22Rv1 (cell line): ENCODE results near the gene CACNA1C.

ENCODE experiments used
- H3K27ac ChIP-seq: fragments of 450-650 bp; 2 replicates; pipeline ENCODE4 v1.5.1; 2017
- ZFX ChIP-seq: fragments of 450-650 bp; IDR thresholded peaks from 2 replicates; pipeline ENCODE4 v1.6.1; 2017; ENCODE audit warnings: antibody characterized with exemption, borderline replicate concordance
- TF ChIP-seq, protein P1 (sequence below): fragments of 450-650 bp; IDR thresholded peaks from 2 replicates; pipeline ENCODE4 v1.5.1; 2017; ENCODE audit warnings: mild to moderate bottlenecking

The CACNA1C gene

DNA sequence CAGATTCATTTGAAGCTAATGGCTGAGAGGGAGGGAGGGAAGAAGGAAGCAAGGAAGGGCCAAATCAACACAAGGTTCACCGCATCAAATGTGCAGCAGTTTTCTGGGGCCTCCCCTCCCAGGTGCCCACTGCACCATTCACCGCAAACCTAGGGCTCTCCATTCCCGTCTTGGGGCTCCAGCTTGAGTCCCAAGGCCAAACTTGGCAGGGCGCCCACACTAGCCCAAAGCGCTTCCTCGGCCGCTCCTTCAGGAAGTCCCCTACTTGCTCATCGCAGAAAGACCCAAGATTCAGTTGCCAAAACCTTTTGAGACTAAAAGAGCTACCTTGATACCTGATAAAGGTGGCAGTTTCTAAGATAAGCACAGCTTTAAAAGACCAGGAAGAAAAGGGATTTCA is 601.5 kb downstream of the CACNA1C start:
- TF ChIP-seq, protein P1, sequence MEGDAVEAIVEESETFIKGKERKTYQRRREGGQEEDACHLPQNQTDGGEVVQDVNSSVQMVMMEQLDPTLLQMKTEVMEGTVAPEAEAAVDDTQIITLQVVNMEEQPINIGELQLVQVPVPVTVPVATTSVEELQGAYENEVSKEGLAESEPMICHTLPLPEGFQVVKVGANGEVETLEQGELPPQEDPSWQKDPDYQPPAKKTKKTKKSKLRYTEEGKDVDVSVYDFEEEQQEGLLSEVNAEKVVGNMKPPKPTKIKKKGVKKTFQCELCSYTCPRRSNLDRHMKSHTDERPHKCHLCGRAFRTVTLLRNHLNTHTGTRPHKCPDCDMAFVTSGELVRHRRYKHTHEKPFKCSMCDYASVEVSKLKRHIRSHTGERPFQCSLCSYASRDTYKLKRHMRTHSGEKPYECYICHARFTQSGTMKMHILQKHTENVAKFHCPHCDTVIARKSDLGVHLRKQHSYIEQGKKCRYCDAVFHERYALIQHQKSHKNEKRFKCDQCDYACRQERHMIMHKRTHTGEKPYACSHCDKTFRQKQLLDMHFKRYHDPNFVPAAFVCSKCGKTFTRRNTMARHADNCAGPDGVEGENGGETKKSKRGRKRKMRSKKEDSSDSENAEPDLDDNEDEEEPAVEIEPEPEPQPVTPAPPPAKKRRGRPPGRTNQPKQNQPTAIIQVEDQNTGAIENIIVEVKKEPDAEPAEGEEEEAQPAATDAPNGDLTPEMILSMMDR: no peak
- TF ChIP-seq ZFX: no peak
- no peak overlapping the region for H3K27ac ChIP-seq

DNA sequence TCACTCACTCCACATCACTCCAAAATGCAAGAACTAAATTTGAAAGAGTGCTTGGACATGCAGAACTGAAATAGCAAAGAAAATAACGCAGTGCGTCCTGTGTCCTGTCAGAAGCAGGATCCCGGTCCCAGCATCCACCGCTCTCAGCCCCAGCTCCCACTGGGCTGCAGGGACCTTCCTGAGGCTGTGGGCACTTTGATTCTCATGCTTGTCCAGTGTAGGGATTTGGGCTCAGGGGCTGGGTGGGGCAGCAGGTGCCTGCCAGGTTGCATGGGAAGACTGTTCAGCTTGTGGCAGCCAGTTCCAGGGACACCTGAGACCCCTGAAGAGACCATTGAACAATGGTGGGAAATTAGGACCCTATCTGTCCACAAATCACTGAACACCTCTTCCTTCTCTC is 602.0 kb downstream of the CACNA1C start:
- H3K27ac ChIP-seq: no peak overlapping the region
- TF ChIP-seq ZFX: no peak
- TF ChIP-seq, protein P1: no peak

DNA sequence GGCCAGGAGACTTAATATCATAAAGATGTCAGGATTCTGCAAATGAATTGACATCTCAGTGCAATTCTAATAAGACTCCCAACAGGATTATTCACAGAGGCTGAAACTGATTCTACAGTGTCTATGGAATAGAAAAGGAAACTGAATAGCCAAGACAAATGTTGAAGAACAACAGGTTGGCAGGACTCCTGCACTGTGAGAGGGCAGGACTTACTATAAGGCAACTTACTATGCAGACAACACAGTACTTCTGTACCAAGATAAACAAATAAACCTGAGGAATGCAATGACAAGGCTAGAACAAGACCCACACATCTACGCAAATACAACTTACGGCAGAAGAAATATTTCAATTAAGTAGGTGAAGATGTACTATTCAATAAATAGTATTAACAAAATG is 609.7 kb downstream of the CACNA1C start:
- TF ChIP-seq ZFX: no peak
- TF ChIP-seq, protein P1: no peak

DNA sequence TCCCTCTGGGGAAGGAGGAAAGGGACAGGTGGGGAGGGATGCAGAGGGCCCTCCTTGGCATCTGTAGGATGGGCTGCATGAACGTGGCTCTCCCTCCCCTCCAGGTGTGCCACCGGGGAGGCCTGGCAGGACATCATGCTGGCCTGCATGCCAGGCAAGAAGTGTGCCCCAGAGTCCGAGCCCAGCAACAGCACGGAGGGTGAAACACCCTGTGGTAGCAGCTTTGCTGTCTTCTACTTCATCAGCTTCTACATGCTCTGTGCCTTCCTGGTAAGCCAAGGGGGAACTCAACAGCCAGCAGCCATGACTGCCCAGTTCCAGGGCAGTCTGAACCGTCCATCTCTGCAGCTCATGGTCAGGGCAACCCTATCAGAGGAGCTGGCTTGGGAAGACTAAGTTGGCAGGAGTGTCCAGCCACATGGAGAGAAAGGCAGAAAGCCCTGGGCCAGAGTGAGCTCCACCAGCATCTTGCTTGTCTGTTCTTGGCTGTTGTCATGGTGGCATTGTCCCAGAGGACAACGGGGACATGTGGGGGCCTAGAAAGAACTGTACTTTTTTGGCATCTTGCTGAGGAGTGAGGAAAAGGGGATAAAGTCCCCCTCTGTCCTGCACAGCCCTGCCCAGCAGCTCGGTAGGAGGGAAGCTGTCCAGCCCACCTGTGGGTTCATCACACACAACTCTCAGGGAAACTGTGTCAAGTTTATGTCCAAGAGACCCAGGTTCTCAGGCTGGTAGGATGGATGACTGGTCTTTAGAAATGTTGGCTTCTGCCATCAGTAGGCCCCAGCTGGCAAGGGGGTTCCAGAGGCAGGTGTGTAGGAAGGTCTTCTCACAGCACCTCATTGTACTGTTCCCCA is 612.2 kb downstream of the CACNA1C start:
- H3K27ac ChIP-seq: no peak overlapping the region
- TF ChIP-seq, protein P1: no peak
- TF ChIP-seq ZFX: no peak

More for the DNA sequence above, 609.7 kb downstream of the CACNA1C start:
- no peak overlapping the region for H3K27ac ChIP-seq

DNA sequence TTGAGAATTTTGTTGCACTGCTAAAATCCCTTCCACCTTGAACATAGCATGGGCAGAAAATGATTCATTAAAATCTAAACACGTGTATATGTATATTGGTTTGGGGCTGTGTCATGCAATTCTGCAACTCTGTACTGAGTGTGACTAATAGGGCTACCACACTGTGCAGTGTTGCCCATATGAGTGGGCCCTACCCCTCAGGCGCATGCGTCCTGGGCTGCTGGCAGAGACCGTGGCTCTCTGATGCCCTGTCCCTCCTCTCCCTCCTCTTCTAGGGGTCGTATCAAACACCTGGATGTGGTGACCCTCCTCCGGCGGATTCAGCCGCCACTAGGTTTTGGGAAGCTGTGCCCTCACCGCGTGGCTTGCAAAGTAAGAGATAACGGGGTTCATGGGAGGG is 613.6 kb downstream of the CACNA1C start:
- H3K27ac ChIP-seq: no peak overlapping the region
- TF ChIP-seq ZFX: no peak
- TF ChIP-seq, protein P1: no peak

DNA sequence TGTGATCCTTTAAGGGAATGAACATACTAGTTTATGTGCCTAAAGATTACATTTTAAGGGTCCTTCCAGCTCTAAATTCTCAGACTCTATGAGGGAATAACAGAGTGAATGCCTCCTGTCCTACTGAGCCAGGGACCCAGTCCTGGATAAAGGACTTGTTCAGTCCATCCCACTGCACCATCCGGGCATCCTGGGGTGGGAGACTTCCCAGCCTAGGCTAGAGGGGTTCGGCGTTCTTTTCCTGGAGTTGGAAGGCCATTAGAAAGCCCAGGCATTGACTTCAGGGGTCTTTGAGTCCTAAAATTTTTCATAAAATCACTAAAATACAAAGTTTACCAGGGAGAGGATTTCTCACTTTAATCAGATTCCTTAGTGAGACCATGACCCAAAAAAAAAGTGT is 614.1 kb downstream of the CACNA1C start:
- TF ChIP-seq ZFX: no peak
- TF ChIP-seq, protein P1: no peak
- no peak overlapping the region for H3K27ac ChIP-seq

DNA sequence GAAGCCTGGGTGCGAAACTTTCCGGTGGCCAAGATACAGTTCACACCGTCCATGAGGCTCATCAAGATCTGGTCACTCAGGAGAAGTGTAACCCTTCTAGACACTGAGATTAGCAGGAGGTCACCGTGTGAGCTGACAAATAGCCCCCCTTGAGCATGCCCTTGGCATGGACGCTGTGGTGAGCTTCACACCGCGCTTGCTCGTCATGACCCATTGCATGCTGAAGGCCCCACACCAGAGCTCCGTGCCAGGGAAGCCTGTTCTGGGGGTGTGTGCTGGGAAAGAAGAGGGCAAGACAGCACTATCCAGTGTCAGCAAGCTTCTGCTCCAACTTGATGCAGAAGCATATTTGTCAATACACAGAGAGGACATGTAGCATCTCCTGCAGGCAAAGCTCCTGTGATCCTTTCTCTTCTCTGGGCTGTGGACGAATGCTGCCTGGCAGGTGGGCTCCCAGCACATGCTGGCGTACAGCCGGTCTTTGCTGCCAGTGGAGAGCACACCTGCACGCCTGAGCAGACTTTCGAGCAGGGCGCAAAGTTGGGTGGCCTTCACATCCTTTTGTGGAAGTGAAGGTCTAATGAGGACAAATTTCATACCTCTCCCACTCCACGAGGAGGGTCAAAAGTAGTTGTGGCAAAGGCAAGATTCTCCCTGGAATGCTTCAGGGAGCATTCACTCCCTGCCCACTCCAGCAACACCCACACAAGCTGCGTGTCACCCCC is 615.1 kb downstream of the CACNA1C start:
- no peak overlapping the region for H3K27ac ChIP-seq
- TF ChIP-seq, protein P1: no peak
- no peak for TF ChIP-seq ZFX
